HEK293 (cell line): ENCODE data around the gene DHRS3.

Experiments used
- ZBTB8A ChIP-seq: fragments of 450-650 bp; formaldehyde crosslinking; IDR thresholded peaks from 2 replicates; pipeline ENCODE4 v1.5.1; 2016; ENCODE audit warnings: missing biosample characterization, missing genetic modification characterization
- ZNF157 ChIP-seq: fragments of 450-650 bp; formaldehyde crosslinking; IDR thresholded peaks from 2 replicates; pipeline ENCODE4 v1.5.1; 2016; ENCODE audit warnings: missing biosample characterization, missing genetic modification characterization
- ZNF174 ChIP-seq: fragments of 450-650 bp; formaldehyde crosslinking; IDR thresholded peaks from 2 replicates; pipeline ENCODE4 v1.5.0; 2017; ENCODE audit warnings: missing biosample characterization, mild to moderate bottlenecking, missing genetic modification characterization
- TF ChIP-seq, protein P1 (sequence below): fragments of 450-650 bp; formaldehyde crosslinking; IDR thresholded peaks from 2 replicates; pipeline ENCODE4 v1.5.1; 2016; ENCODE audit warnings: missing biosample characterization, missing genetic modification characterization
- TF ChIP-seq, protein P2 (sequence below): fragments of 450-650 bp; formaldehyde crosslinking; optimal IDR thresholded peaks from 2 replicates; pipeline ENCODE3; 2016; ENCODE audit warnings: missing biosample characterization, mild to moderate bottlenecking, missing genetic modification characterization

DNA sequence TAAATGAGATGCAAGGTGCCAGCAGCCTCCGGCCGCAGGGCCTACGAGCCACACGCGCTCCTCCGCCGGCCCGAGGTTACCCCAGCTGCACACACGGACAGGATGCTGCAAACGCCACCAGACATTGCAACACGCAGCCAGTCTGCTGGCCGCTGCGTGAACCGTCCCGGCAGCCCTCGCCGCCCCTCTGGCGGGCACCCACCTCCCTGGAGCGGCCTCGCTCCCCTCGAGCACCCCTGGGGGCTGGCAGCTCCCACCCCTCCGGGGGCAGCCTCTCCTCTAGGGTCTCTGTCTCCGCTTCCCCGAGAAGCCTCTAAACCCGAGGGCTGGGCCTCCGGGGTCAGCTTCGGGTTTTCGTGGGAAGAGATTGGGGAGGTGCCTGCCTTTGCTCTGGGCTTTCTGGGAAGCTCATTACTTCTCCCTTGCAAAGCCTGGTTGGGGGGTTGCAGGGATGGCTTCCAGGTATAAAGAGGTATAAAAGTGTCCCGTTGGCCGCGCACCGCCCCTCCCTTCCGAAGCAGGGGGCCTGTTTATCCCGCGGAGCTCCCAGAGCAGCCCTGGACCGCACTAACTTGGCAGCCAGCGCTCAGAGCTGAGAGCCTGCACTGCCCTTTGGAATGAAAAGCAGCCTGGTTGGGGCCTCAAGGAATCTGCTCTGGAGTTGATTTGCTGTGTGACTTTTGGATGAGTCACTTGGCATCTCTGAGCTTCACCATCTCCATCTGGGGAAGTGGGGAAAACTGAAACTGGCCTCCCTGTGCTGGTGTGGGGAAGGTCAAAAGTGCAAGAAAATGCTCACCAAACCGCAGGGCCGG is 21.8 kb downstream of the DHRS3 start:
- TF ChIP-seq ZNF157 (tag by site-specific recombination) (no peak), ZNF174 (no peak), ZBTB8A (tag by site-specific recombination) (peak; percentile 61)
- TF ChIP-seq, protein P1, sequence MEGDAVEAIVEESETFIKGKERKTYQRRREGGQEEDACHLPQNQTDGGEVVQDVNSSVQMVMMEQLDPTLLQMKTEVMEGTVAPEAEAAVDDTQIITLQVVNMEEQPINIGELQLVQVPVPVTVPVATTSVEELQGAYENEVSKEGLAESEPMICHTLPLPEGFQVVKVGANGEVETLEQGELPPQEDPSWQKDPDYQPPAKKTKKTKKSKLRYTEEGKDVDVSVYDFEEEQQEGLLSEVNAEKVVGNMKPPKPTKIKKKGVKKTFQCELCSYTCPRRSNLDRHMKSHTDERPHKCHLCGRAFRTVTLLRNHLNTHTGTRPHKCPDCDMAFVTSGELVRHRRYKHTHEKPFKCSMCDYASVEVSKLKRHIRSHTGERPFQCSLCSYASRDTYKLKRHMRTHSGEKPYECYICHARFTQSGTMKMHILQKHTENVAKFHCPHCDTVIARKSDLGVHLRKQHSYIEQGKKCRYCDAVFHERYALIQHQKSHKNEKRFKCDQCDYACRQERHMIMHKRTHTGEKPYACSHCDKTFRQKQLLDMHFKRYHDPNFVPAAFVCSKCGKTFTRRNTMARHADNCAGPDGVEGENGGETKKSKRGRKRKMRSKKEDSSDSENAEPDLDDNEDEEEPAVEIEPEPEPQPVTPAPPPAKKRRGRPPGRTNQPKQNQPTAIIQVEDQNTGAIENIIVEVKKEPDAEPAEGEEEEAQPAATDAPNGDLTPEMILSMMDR: no peak
- TF ChIP-seq, protein P2, sequence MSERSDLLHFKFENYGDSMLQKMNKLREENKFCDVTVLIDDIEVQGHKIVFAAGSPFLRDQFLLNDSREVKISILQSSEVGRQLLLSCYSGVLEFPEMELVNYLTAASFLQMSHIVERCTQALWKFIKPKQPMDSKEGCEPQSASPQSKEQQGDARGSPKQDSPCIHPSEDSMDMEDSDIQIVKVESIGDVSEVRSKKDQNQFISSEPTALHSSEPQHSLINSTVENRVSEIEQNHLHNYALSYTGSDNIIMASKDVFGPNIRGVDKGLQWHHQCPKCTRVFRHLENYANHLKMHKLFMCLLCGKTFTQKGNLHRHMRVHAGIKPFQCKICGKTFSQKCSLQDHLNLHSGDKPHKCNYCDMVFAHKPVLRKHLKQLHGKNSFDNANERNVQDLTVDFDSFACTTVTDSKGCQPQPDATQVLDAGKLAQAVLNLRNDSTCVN (tag by site-specific recombination): peak; percentile 36
